K562 (cell line): ENCODE measurements around the gene PLAC8L1. TPM values are rescaled to one million over a fixed set of nuclear protein-coding genes. Genes with fewer than 3 reads are reported as not detected.
A peak's percentile ranks its signal among the peaks of the same experiment; 100 is the strongest.

ENCODE experiments used
- ATAC-seq: fragments of 200-7000 bp; cut with Tn5 transposase; 3 replicates; pipeline ENCODE4 v1.9.1; 2020; ENCODE audit warnings: moderate library complexity
- BruUV-seq: library from RNA; stranded (reverse); fragments of 400-500 nt; replicated peaks from 2 replicates; lab custom pipeline; 2021; lab: Mats Ljungman, UMichigan
- CTCF ChIA-PET: fragments of 300-600 bp; formaldehyde crosslinking; extraction: SDS; loops from one replicate; lab custom pipeline; 2021; ENCODE audit warnings: low intra/inter-chr PET ratio; lab: Yijun Ruan, JAX
- POLR2A ChIA-PET: fragments of 300-600, 350-650 bp; sonication (Branson Sonifier 250); formaldehyde crosslinking; extraction: SDS; loops from one replicate; lab custom pipeline; 2021; ENCODE audit warnings: antibody characterized with exemption, inconsistent platforms; lab: Yijun Ruan, JAX
- DNase-seq, 4 experiments: peaks; one replicate each; pipeline versions ENCODE4 v3.0.0 to v3.0.0-alpha.2; 2011 to 2018; ENCODE audit warnings: low spot score in 3 of 4, mixed read lengths in 3 of 4; ENCODE audit errors: extremely low read depth in 1 of 4
- FAIRE-seq: peaks from 2 replicates; lab custom pipeline; 2011; peaks lifted over from hg19 to GRCh38; lab: Jason Lieb, UNC
- H2AFZ ChIP-seq: 2 replicates; pipeline ENCODE4 v1.6.0; 2011; ENCODE audit warnings: low read depth, low read length, control low read depth, inconsistent platforms
- H3K27ac ChIP-seq: fragments of 200-600 bp; 3 replicates; pipeline ENCODE4 v1.8.0; 2011; ENCODE audit warnings: low read depth, mild to moderate bottlenecking, control low read depth, inconsistent platforms, low read length, moderate library complexity, mixed read lengths; ENCODE audit errors: extremely low read depth
- H3K27me3 ChIP-seq, 2 experiments: fragments of 300-600 bp in 1 of 2; 2 replicates in 1 of 2; 3 replicates in 1 of 2; pipeline versions ENCODE4 v1.6.0 to v1.8.0; 2011; ENCODE audit warnings: inconsistent platforms in 2 of 2, low read length in 2 of 2, mild to moderate bottlenecking in 1 of 2, mixed read lengths in 1 of 2, moderate library complexity in 1 of 2; ENCODE audit not compliant: control insufficient read depth in 2 of 2, insufficient read depth in 2 of 2
- H3K36me3 ChIP-seq: fragments of 300-600 bp; 3 replicates; pipeline ENCODE4 v1.8.0; 2011; ENCODE audit warnings: mild to moderate bottlenecking, low read length, inconsistent platforms; ENCODE audit not compliant: control insufficient read depth, insufficient read depth
- H3K4me1 ChIP-seq, 2 experiments: fragments of 200-600 bp in 1 of 2; replicated peaks in 1 of 2; 2 replicates in 1 of 2; 3 replicates in 1 of 2; pipeline versions ENCODE4 v1.5.1 to v1.8.0; 2011; ENCODE audit warnings: inconsistent platforms in 2 of 2, low read length in 2 of 2, mild to moderate bottlenecking in 1 of 2, mixed read lengths in 1 of 2, moderate library complexity in 1 of 2; ENCODE audit not compliant: control insufficient read depth in 2 of 2, insufficient read depth in 2 of 2
- H3K4me2 ChIP-seq: 2 replicates; pipeline ENCODE4 v1.6.1; 2011; ENCODE audit warnings: low read length, control low read depth, inconsistent platforms, mixed read lengths; ENCODE audit not compliant: insufficient read depth
- H3K4me3 ChIP-seq: fragments of 200-600 bp; sonication (generic), shearing (Covaris generic); 2 replicates; pipeline ENCODE4 v1.5.1; 2016; ENCODE audit warnings: control low read depth, inconsistent platforms
- H3K79me2 ChIP-seq: fragments of 200-600 bp; 3 replicates; pipeline ENCODE4 v1.8.0; 2011; ENCODE audit warnings: low read length, inconsistent platforms; ENCODE audit not compliant: control insufficient read depth, insufficient read depth
- H3K9ac ChIP-seq, 2 experiments: 2 replicates each; pipeline versions ENCODE4 v1.6.0 to v1.6.1; 2011; ENCODE audit warnings: low read depth in 2 of 2, low read length in 2 of 2, control low read depth in 1 of 2, inconsistent platforms in 1 of 2, mild to moderate bottlenecking in 1 of 2, mixed read lengths in 1 of 2; ENCODE audit not compliant: insufficient read depth in 1 of 2
- H3K9me1 ChIP-seq: one replicate; pipeline ENCODE4 v1.6.0; 2011; ENCODE audit warnings: inconsistent platforms, mild to moderate bottlenecking, low read length, moderate library complexity; ENCODE audit not compliant: control insufficient read depth, insufficient read depth
- H3K9me3 ChIP-seq: replicated peaks from 2 replicates; pipeline ENCODE4 v1.5.1; 2011; ENCODE audit warnings: low read depth, low read length, inconsistent platforms; ENCODE audit not compliant: control insufficient read depth, insufficient read depth
- H4K20me1 ChIP-seq: replicated peaks from 2 replicates; pipeline ENCODE4 v1.6.1; 2011; ENCODE audit warnings: low read length, inconsistent platforms, mixed read lengths; ENCODE audit not compliant: control insufficient read depth, insufficient read depth
- CCNT2 ChIP-seq: IDR thresholded peaks from 2 replicates; pipeline ENCODE4 v1.6.1; 2011; ENCODE audit warnings: borderline replicate concordance, low read depth, mild to moderate bottlenecking, moderate library complexity, mixed read lengths, low read length; ENCODE audit not compliant: insufficient read length; ENCODE audit errors: extremely low read depth
- HDGF ChIP-seq: fragments of 450-650 bp; IDR thresholded peaks from 2 replicates; pipeline ENCODE4 v1.6.1; 2016
- KDM1A ChIP-seq, 2 experiments: fragments of 450-650 bp; IDR thresholded peaks; 2 replicates each; pipeline ENCODE4 v1.6.1; 2016; ENCODE audit warnings: mild to moderate bottlenecking in 2 of 2
- MBD2 ChIP-seq: sonication (generic); IDR thresholded peaks from 2 replicates; pipeline ENCODE4 v1.6.1; 2016; ENCODE audit warnings: low read depth, borderline replicate concordance
- NCOA6 ChIP-seq: fragments of 450-650 bp; IDR thresholded peaks from 2 replicates; pipeline ENCODE4 v1.6.1; 2017; ENCODE audit warnings: mild to moderate bottlenecking
- NR2C2 ChIP-seq, 2 experiments: fragments of 200-800 bp in 1 of 2; sonication (Bioruptor generic) in 1 of 2; sonication (generic) in 1 of 2; formaldehyde crosslinking in 1 of 2; IDR thresholded peaks; 2 replicates each; pipeline versions ENCODE4 v1.6.1 to v1.8.0; 2016 to 2022; ENCODE audit warnings: mild to moderate bottlenecking in 1 of 2, missing compliant biosample characterization in 1 of 2, missing genetic modification characterization in 1 of 2, missing genetic modification reagents in 1 of 2
- PML ChIP-seq: IDR thresholded peaks from 2 replicates; pipeline ENCODE4 v1.6.1; 2012; ENCODE audit warnings: low read length, inconsistent platforms
- SNIP1 ChIP-seq: fragments of 450-650 bp; IDR thresholded peaks from 2 replicates; pipeline ENCODE4 v1.7.1; 2017; ENCODE audit warnings: low read depth, mild to moderate bottlenecking
- TAL1 ChIP-seq: fragments of 450-650 bp; IDR thresholded peaks from 2 replicates; pipeline ENCODE4 v1.6.1; 2016; ENCODE audit warnings: mild to moderate bottlenecking
- ZC3H8 ChIP-seq: fragments of 450-650 bp; IDR thresholded peaks from 2 replicates; pipeline ENCODE4 v1.6.1; 2017
- ZFP30 ChIP-seq: fragments of 250-450 bp; sonication (Bioruptor Pico); IDR thresholded peaks from 2 replicates; pipeline ENCODE4 v1.8.0; 2022; ENCODE audit warnings: moderate library complexity, mild to moderate bottlenecking, inconsistent platforms, borderline replicate concordance
- ZNF584 ChIP-seq: fragments of 200-800 bp; sonication (Bioruptor generic); IDR thresholded peaks from 2 replicates; pipeline ENCODE4 v1.6.1; 2016; ENCODE audit warnings: low read depth, mild to moderate bottlenecking, missing genetic modification characterization, missing compliant biosample characterization
- ZNF717 ChIP-seq: fragments of 250-450 bp; sonication (Bioruptor Pico); IDR thresholded peaks from 2 replicates; pipeline ENCODE4 v1.5.0; 2021
- ZSCAN32 ChIP-seq: fragments of 450-650 bp; formaldehyde crosslinking; IDR thresholded peaks from 2 replicates; pipeline ENCODE4 v1.4.0; 2020; ENCODE audit warnings: mild to moderate bottlenecking, moderate library complexity
- WGBS: fragments of 100-300 bp; shearing (Covaris generic); methylation state at CpG from one replicate; pipeline ENCODE4 v1.1.6; 2016; ENCODE audit warnings: low coverage, mixed read lengths; ENCODE audit not compliant: insufficient coverage; ENCODE audit errors: missing lambda C conversion rate; 5-methylcytosine and 5-hydroxymethylcytosine counted together
- in situ Hi-C: fragments of 300-500 bp; cut with MboI; formaldehyde crosslinking; loops from 4 replicates; pipeline ENCODE4 v1.15.0; 2018; ENCODE audit warnings: inconsistent platforms, mixed read lengths
- intact Hi-C: fragments of 100-400 bp; cut with micrococcal nuclease; formaldehyde crosslinking; loops from 2 replicates; pipeline ENCODE4 v1.14.2; 2022
- polyA plus RNA-seq, 8 experiments: library from polyadenylated mRNA; depleted of rRNA in 4 of 8; stranded (reverse) in 5 of 8; unstranded in 3 of 8; fragments of >200 nt; fragmentation: Nextera tagmentation in 2 of 8; fragmentation: Illumina TruSeq in 1 of 8; extraction: Ambion mirVana in 2 of 8; extraction: Trizol in 1 of 8; gene quantifications; 2 replicates each; pipeline versions ENCODE4 v1.2.1 to v1.2.3, GENCODE V29; 2011 to 2014; ENCODE audit warnings: inconsistent platforms in 1 of 8, missing spikeins in 1 of 8
- total RNA-seq, 7 experiments: library from RNA; depleted of rRNA in 6 of 7; stranded (reverse); fragments of >200 nt in 6 of 7; fragmentation: Illumina TruSeq in 2 of 7; extraction: Trizol in 2 of 7; gene quantifications; 2 replicates each; pipeline versions ENCODE4 v1.2.1 to v1.2.3, GENCODE V29; 2011 to 2021; ENCODE audit warnings: low replicate concordance in 1 of 7

Gene PLAC8L1
- total and polyA plus RNA-seq, 9 of the 15 experiments (the other 6 are each of a cell fraction or from before 2014, with no cell fraction given): 0.10 to 0.43 (median 0.26) TPM; not detected in 3

- Histone ChIP-seq H2AFZ (no peak overlapping the region), H3K27me3 (peaks cover 20 to 35% of the 10 kb centered on the region in 2 experiments), H3K9me1 (no peaks in the 10 kb centered on the region), H3K4me2 (no peak overlapping the region), H3K79me2 (no peaks in the 10 kb centered on the region), H3K27ac (no peak overlapping the region), H3K36me3 (no peaks in the 10 kb centered on the region), H4K20me1 (no peaks in the 10 kb centered on the region)
- DNase-seq (no peak), ATAC-seq (no peak), FAIRE-seq (no peak)
- POLR2A ChIA-PET: no interaction called here
- in situ Hi-C loops: loop anchor here (25.0 kb wide), 1 partner anchor 1857 kb away; no protein-coding TSS in a partner anchor
- no TSS peak for BruUV-seq
- intact Hi-C loops: no loop called here
- TF ChIP-seq HDGF: no peak
- no peak for TF ChIP-seq CCNT2
- TF ChIP-seq KDM1A (IDR thresholded peaks at IDR 0.05): peak; percentile 54 to 60; a peak in 3 of 4 replicates
- no peak for TF ChIP-seq ZNF717 (CRISPR knock-in tag)
- TF ChIP-seq, all 486 proteins: peak for 1
- CTCF ChIA-PET: no interaction called here
- no peak overlapping the region for H3K9ac ChIP-seq
- H3K4me1 ChIP-seq: no peaks in the 10 kb centered on the region; a peak in 1 of 5 replicates
- 5% methylated on average over 6 of the region's 6 CpGs for WGBS
- H3K4me3 ChIP-seq: no peak overlapping the region
- H3K9me3 ChIP-seq: no peaks in the 10 kb centered on the region
Observed at GRCh38 chr5:146068977-146069779, 36.2 kb downstream of the PLAC8L1 start.

- H3K9me1 ChIP-seq: no peaks in the 10 kb centered on the region
- no peak for DNase-seq
- no peak overlapping the region for H3K27ac ChIP-seq
- no peak overlapping the region for H3K4me3 ChIP-seq
- H3K4me2 ChIP-seq: no peak overlapping the region
- H3K9ac ChIP-seq: no peak overlapping the region
- H3K36me3 ChIP-seq: no peaks in the 10 kb centered on the region
- in situ Hi-C loops (loop anchor here (25.0 kb wide), 1 partner anchor 1856 kb away; no protein-coding TSS in a partner anchor), intact Hi-C loops (no loop called here)
- FAIRE-seq: no peak
- no peaks in the 10 kb centered on the region for H3K79me2 ChIP-seq
- H3K27me3 ChIP-seq: peaks cover 17 to 29% of the 10 kb centered on the region in 2 experiments
- CTCF ChIA-PET: no interaction called here
- no peaks in the 10 kb centered on the region for H3K4me1 ChIP-seq
- no peaks in the 10 kb centered on the region for H3K9me3 ChIP-seq
- POLR2A ChIA-PET: interaction anchor here (0.7 kb wide), 1 partner anchor 130 kb away, joined by 3 read pairs; no protein-coding TSS in a partner anchor
- no peak overlapping the region for H2AFZ ChIP-seq
- BruUV-seq: no TSS peak
- no peak for ATAC-seq
- 3% methylated on average over 9 of the region's 9 CpGs for WGBS
- no peaks in the 10 kb centered on the region for H4K20me1 ChIP-seq
- no peak for TF ChIP-seq ZC3H8
- no peak for TF ChIP-seq ZNF584 (CRISPR knock-in tag)
- no peak for TF ChIP-seq TAL1
- no peak for TF ChIP-seq PML
- no peak for TF ChIP-seq NCOA6
- TF ChIP-seq MBD2: no peak
- TF ChIP-seq ZSCAN32 (CRISPR knock-in tag): no peak
- no peak for TF ChIP-seq SNIP1
- TF ChIP-seq ZFP30 (CRISPR knock-in tag): no peak
- no peak for TF ChIP-seq NR2C2 (CRISPR knock-in tag; IDR thresholded peaks at IDR 0.05)
- TF ChIP-seq NR2C2 (tag; IDR thresholded peaks at IDR 0.05): no peak
Observed at GRCh38 chr5:146068206-146068605, 37.2 kb downstream of the PLAC8L1 start.
